ENCODE measurements around the gene FMO1. TPM values are rescaled to one million over a fixed set of nuclear protein-coding genes. Genes with fewer than 3 reads are reported as not detected.

The FMO1 gene
- total RNA-seq, 2 experiments from 2014 or later: 0.34 to 0.38 TPM

- Histone ChIP-seq H3K4me3 (ENCODE audit: low read depth, low read length, poor library complexity, severe bottlenecking) (no peak overlapping the region), H4K20me1 (ENCODE audit: insufficient read depth, low read length) (no peaks in the 10 kb centered on the region), H3K27ac (ENCODE audit: low read depth, low read length, poor library complexity, severe bottlenecking) (no peak overlapping the region), H3K4me2 (ENCODE audit: low read length) (no peak overlapping the region), H3K36me3 (ENCODE audit: insufficient read depth, low read length) (no peaks in the 10 kb centered on the region), H2AFZ (ENCODE audit: low read length) (no peak overlapping the region), H3K79me2 (ENCODE audit: insufficient read depth, low read depth, low read length) (no peaks in the 10 kb centered on the region), H3K4me1 (ENCODE audit: insufficient read depth, low read length, poor library complexity, severe bottlenecking) (no peaks in the 10 kb centered on the region), H3K9me2 (ENCODE audit: insufficient read depth, low read length) (no peaks in the 10 kb centered on the region), H3K9me3 (ENCODE audit: low read length) (no peaks in the 10 kb centered on the region)
- DNase-seq (ENCODE audit: low spot score): no peak
- intact Hi-C loops (cut with micrococcal nuclease; ENCODE audit: unreplicated experiment): no loop called here
- no TSS peak for BruUV-seq (replicated peaks)
- no peak for TF ChIP-seq CTCF (conservative IDR thresholded peaks at IDR 0.05; ENCODE audit: low read length)
- no peak for TF ChIP-seq EZH2phosphoT487 (IDR thresholded peaks at IDR 0.05; ENCODE audit: borderline replicate concordance, low read depth, low read length)
- ChIA-PET CTCF (ENCODE audit: unreplicated experiment) (no interaction called here), POLR2A (interaction anchor here (1.4 kb wide), 1 partner anchor 13 kb away, joined by 4 read pairs; no protein-coding TSS in a partner anchor)
Measured at GRCh38 chr1:171265686-171266085, 17.4 kb downstream of the FMO1 start.

- Histone ChIP-seq H3K4me2 (ENCODE audit: low read length) (no peak overlapping the region), H3K79me2 (ENCODE audit: insufficient read depth, low read depth, low read length) (no peaks in the 10 kb centered on the region), H3K4me3 (ENCODE audit: low read depth, low read length, poor library complexity, severe bottlenecking) (no peak overlapping the region), H2AFZ (ENCODE audit: low read length) (no peak overlapping the region), H3K36me3 (ENCODE audit: insufficient read depth, low read length) (no peaks in the 10 kb centered on the region), H3K4me1 (ENCODE audit: insufficient read depth, low read length, poor library complexity, severe bottlenecking) (no peaks in the 10 kb centered on the region), H3K9me2 (ENCODE audit: insufficient read depth, low read length) (no peaks in the 10 kb centered on the region), H3K9me3 (ENCODE audit: low read length) (no peaks in the 10 kb centered on the region), H3K27ac (ENCODE audit: low read depth, low read length, poor library complexity, severe bottlenecking) (no peak overlapping the region), H4K20me1 (ENCODE audit: insufficient read depth, low read length) (no peaks in the 10 kb centered on the region)
- no TSS peak for BruUV-seq (replicated peaks)
- POLR2A ChIA-PET: interaction anchor here (0.6 to 1.4 kb wide), 2 partner anchors 10 to 12 kb away, joined by 3 to 4 read pairs; no protein-coding TSS in a partner anchor
- DNase-seq (ENCODE audit: low spot score): no peak
- intact Hi-C loops (cut with micrococcal nuclease; ENCODE audit: unreplicated experiment): no loop called here
- TF ChIP-seq EZH2phosphoT487 (IDR thresholded peaks at IDR 0.05; ENCODE audit: borderline replicate concordance, low read depth, low read length) (no peak), CTCF (conservative IDR thresholded peaks at IDR 0.05; ENCODE audit: low read length) (no peak; the same call in 1 of the 2 replicates)
- CTCF ChIA-PET (ENCODE audit: unreplicated experiment): no interaction called here
Measured at GRCh38 chr1:171266930-171267329, 18.6 kb downstream of the FMO1 start.

- intact Hi-C loops (cut with micrococcal nuclease; ENCODE audit: unreplicated experiment): no loop called here
- H3K79me2 ChIP-seq (ENCODE audit: insufficient read depth, low read depth, low read length): no peaks in the 10 kb centered on the region
- no peak overlapping the region for H3K4me3 ChIP-seq (ENCODE audit: low read depth, low read length, poor library complexity, severe bottlenecking)
- DNase-seq (ENCODE audit: low spot score): no peak
- no peaks in the 10 kb centered on the region for H3K36me3 ChIP-seq (ENCODE audit: insufficient read depth, low read length)
- H2AFZ ChIP-seq (ENCODE audit: low read length): no peak overlapping the region
- H3K4me2 ChIP-seq (ENCODE audit: low read length): no peak overlapping the region
- POLR2A ChIA-PET: interaction anchor here (0.9 kb wide), 1 partner anchor 14 kb away, joined by 4 read pairs; no protein-coding TSS in a partner anchor
- no peak overlapping the region for H3K27ac ChIP-seq (ENCODE audit: low read depth, low read length, poor library complexity, severe bottlenecking)
- no peak for TF ChIP-seq EZH2phosphoT487 (IDR thresholded peaks at IDR 0.05; ENCODE audit: borderline replicate concordance, low read depth, low read length)
- TF ChIP-seq CTCF (conservative IDR thresholded peaks at IDR 0.05; ENCODE audit: low read length): no peak
- H4K20me1 ChIP-seq (ENCODE audit: insufficient read depth, low read length): no peaks in the 10 kb centered on the region
- H3K9me3 ChIP-seq (ENCODE audit: low read length): no peaks in the 10 kb centered on the region
- H3K9me2 ChIP-seq (ENCODE audit: insufficient read depth, low read length): no peaks in the 10 kb centered on the region
- CTCF ChIA-PET (ENCODE audit: unreplicated experiment): no interaction called here
- no peaks in the 10 kb centered on the region for H3K4me1 ChIP-seq (ENCODE audit: insufficient read depth, low read length, poor library complexity, severe bottlenecking)
- BruUV-seq (replicated peaks): no TSS peak
Measured at GRCh38 chr1:171267391-171267790, 19.1 kb downstream of the FMO1 start.
